SK-N-MC (cell line): Measurements from ENCODE around the gene LTBP1.

Experiments
- DNase-seq: peaks from one replicate; pipeline ENCODE4 v3.0.0-alpha.2; 2011; ENCODE audit warnings: low read depth, low spot score
- H3K27ac ChIP-seq: fragments of 200-600 bp; sonication (generic); 2 replicates; pipeline ENCODE4 v1.5.1; 2016; ENCODE audit warnings: mixed run types
- H3K36me3 ChIP-seq: fragments of 200-600 bp; sonication (generic); 2 replicates; pipeline ENCODE4 v1.6.1; 2017; ENCODE audit warnings: antibody characterized with exemption, low read length, mixed read lengths; ENCODE audit not compliant: insufficient read depth
- H3K4me3 ChIP-seq: fragments of 200-600 bp; sonication (generic); 2 replicates; pipeline ENCODE4 v1.5.1; 2016
- H3K9ac ChIP-seq: fragments of 200-600 bp; sonication (generic); 2 replicates; pipeline ENCODE4 v1.8.0; 2017; ENCODE audit warnings: mixed run types, mixed read lengths; ENCODE audit not compliant: insufficient read length
- H3K9me3 ChIP-seq: fragments of 200-600 bp; sonication (generic); 2 replicates; pipeline ENCODE4 v1.6.1; 2017; ENCODE audit warnings: low read depth, mild to moderate bottlenecking, antibody characterized with exemption, low read length, moderate library complexity, mixed read lengths
- EZH2 ChIP-seq: fragments of 200-600 bp; sonication (generic); IDR thresholded peaks from one replicate; pipeline ENCODE4 v1.6.1; 2017; ENCODE audit warnings: antibody characterized with exemption
- FOXP2 ChIP-seq: optimal IDR thresholded peaks from 2 replicates; pipeline ENCODE3; 2011; ENCODE audit warnings: mild to moderate bottlenecking, moderate library complexity; ENCODE audit not compliant: insufficient read depth; ENCODE audit errors: extremely low read length, control extremely low read depth
- POLR2AphosphoS5 ChIP-seq: IDR thresholded peaks from 2 replicates; pipeline ENCODE4 v1.6.1; 2012; ENCODE audit warnings: mild to moderate bottlenecking, low read depth, low read length, borderline replicate concordance

Gene LTBP1

DNA sequence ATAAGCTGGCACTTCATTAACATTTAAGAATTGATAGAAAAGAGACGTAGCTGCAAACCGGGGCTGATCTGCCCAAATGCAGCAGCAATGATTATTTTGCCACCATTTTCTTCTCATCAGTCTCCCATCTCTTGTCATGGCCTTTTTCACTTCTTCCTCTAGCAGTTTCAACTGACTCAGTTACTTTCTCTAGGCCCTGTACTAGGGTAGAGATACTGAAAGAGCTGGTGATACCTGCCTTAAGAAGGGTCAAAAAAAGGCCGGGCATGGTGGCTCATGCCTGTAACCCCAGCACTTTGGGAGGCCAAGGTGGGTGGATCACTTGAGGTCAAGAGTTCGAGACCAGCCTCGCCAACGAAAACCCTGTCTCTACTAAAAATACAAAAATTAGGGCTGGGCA is 127.4 kb downstream of the LTBP1 start:
- DNase-seq, result no peak
- TF ChIP-seq POLR2AphosphoS5 (no peak), FOXP2 (no peak), EZH2 (no peak)
- no peak overlapping the region for H3K27ac ChIP-seq
- no peaks in the 10 kb centered on the region for H3K36me3 ChIP-seq
- no peaks in the 10 kb centered on the region for H3K9me3 ChIP-seq
- H3K4me3 ChIP-seq, result no peak overlapping the region
- no peak overlapping the region for H3K9ac ChIP-seq

DNA sequence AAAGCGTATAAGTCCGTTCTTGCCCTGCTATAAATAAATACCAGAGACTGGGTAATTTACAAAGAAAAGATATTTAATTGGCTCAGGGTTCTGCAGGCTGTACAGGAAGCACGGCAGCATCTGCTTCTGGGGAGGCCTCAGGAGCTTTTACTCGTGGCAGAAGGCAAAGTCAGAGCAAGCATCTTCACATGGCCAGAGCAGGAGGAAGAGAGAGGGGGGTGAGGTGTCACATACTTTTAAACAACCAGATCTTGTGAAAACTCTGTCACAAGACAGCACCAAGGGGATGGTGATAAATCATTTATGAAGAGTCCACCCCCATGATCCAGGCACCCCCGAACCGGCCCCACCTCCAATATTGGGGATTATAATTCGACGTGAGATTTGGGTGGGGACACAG is 130.6 kb downstream of the LTBP1 start:
- Histone ChIP-seq H3K4me3 (no peak overlapping the region), H3K9me3 (no peaks in the 10 kb centered on the region), H3K9ac (no peak overlapping the region), H3K36me3 (no peaks in the 10 kb centered on the region), H3K27ac (no peak overlapping the region)
- DNase-seq, result no peak
- no peak for TF ChIP-seq FOXP2
- no peak for TF ChIP-seq EZH2
- no peak for TF ChIP-seq POLR2AphosphoS5

DNA sequence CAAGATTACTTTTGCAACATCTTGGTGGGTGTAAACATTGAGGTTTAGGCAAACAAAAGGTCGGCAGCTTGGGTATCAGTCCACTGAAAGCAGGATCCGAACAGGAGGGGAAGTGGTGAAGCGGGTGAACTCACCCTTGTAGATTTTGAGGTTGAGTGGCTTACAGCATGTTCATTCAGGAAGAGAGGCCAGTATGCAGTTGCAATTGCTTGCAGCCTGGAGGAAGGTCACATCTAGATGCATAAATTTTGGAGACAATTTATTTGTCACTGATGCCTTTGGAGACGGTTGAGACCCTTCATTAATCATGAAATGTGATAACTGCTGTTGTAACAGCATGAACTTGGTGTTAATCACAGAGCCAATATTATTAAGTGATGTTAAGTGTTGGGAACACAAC is 131.1 kb downstream of the LTBP1 start:
- TF ChIP-seq FOXP2 (no peak), EZH2 (no peak), POLR2AphosphoS5 (no peak)

DNA sequence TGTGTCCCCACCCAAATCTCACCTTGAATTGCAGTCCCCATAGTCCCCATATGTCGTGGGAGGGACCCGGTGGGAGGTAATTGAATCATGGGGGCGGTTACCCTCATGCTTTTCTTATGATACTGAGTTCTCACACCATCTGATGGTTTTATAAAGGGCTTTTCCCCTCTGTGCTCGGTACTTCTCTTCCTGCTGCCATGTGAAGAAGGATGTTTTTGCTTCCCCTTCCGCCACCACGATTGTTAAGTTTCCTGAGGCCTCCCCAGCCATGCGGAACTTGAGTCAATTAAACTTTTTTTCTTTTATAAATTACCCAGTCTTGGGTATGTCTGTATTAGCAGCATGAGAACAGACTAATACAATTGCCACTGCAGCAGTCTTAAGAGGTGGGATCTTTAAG is 134.9 kb downstream of the LTBP1 start:
- no peak for TF ChIP-seq EZH2
- no peak for TF ChIP-seq POLR2AphosphoS5
- no peak for TF ChIP-seq FOXP2
- Histone ChIP-seq H3K36me3 (no peaks in the 10 kb centered on the region), H3K27ac (no peak overlapping the region), H3K9ac (no peak overlapping the region), H3K9me3 (no peaks in the 10 kb centered on the region), H3K4me3 (no peak overlapping the region)
- DNase-seq, result no peak

More for the DNA sequence above, 131.1 kb downstream of the LTBP1 start:
- no peak overlapping the region for H3K9ac ChIP-seq
- H3K9me3 ChIP-seq, result no peaks in the 10 kb centered on the region
- H3K4me3 ChIP-seq, result no peak overlapping the region
- H3K27ac ChIP-seq, result no peak overlapping the region
- no peak for DNase-seq
- H3K36me3 ChIP-seq, result no peaks in the 10 kb centered on the region

DNA sequence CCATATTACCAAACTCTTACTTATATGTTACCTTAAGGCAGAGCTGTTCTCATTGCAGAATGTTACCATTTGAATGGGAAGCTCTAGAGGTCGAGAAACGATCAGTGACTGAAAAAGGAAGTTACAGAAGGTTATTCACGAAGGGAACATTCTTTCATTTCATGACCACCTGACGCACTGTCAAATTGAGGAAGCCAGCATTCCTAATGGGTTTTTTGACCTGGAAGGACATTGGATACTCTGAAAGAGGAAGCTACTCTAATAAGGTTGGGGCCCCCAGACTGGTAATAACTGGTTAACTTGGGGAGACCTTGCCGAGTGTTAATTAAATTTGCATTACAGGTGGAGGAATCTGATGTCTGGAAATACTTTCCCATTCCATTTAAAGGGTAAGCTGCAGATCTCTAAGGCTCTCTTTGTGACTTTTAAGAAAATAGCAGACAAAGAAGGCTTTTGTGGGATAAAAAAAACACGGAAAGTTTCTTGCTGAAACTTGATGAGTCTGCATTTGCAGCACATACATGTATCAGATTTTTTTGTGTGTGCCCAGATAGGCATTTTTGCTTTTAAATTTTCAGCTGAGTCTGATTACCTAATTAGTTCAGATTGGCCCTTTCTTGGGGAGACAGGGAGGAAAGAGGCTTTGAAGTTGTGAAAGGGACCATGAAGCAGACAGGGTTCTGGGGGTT is 137.1 kb downstream of the LTBP1 start:
- H3K9ac ChIP-seq, result no peak overlapping the region
- no peaks in the 10 kb centered on the region for H3K36me3 ChIP-seq
- H3K27ac ChIP-seq, result no peak overlapping the region
- DNase-seq, result no peak
- no peak overlapping the region for H3K4me3 ChIP-seq
- TF ChIP-seq POLR2AphosphoS5 (no peak), EZH2 (no peak), FOXP2 (no peak)
- H3K9me3 ChIP-seq, result no peaks in the 10 kb centered on the region

DNA sequence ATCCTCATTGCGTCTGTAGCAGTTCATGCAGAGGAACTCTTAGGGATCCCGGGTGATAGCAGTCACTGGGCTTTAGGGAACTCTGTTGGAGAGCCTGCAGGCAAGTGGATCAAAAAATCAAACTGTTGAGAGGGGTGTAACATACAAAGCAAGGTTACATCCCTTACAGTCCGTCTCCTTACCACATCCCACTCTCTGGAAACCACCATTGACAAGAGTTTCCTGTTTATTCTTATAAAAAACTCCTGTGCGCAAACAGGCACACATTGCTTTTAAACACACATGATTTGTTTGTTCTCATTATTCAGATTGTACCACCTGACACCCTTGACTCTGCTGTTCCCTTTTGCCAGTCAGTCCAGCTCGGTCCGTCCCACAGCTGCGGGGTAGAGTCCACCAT is 137.7 kb downstream of the LTBP1 start:
- no peak overlapping the region for H3K4me3 ChIP-seq
- no peaks in the 10 kb centered on the region for H3K36me3 ChIP-seq
- no peak for DNase-seq
- H3K27ac ChIP-seq, result no peak overlapping the region
- no peak for TF ChIP-seq FOXP2
- TF ChIP-seq POLR2AphosphoS5, result no peak
- TF ChIP-seq EZH2, result no peak
- H3K9ac ChIP-seq, result no peak overlapping the region
- no peaks in the 10 kb centered on the region for H3K9me3 ChIP-seq

DNA sequence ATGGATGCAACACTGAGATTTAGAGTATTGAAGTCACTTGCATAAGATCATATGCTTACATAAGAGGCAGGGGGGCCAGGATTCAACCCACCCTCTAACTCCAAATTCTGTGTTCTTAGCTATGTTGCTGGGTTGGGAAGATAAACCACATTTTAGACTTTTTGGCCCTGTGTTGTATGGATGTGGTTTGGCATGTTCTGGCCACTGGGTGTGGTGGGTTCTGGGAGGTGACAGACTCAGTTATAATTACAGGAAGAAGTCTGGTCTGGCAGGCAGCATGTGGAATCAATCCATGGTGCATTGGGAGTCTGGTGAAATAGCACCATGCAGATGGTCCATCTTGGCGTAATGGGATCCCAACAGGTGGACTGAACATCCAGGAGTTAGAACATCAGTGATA is 138.9 kb downstream of the LTBP1 start:
- Histone ChIP-seq H3K9me3 (no peaks in the 10 kb centered on the region), H3K4me3 (no peak overlapping the region), H3K27ac (no peak overlapping the region), H3K9ac (no peak overlapping the region), H3K36me3 (no peaks in the 10 kb centered on the region)
- TF ChIP-seq EZH2 (no peak), POLR2AphosphoS5 (no peak), FOXP2 (no peak)
- DNase-seq, result no peak

DNA sequence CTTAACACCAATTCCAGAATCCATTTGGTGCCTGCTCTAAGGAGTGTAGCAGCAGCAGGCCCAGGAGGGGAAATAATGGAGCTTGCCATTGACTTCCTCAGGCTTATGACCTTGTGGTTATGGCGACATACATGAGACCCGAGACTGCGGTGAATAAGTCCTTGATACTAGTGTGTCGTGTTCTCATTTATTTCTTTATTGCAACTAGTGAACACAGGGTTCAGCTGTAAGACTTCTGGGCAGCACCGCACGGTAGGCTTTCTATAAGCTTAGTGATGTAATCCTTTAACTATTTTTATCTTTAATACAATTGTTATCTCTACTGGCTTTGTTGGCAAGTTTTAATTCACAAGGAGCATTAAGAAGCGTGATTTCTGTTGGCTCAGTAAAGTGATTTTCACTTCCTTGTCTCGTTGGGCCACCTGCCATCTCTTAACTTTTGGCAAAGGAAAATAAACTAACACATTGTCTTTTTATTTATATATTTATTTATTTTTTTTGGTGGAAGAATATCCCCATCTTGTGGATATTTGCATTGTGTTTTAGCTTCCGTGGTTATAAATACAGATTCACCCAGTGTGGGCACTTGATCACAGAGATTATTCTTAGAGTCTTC is 139.8 kb downstream of the LTBP1 start:
- no peak for DNase-seq
- no peaks in the 10 kb centered on the region for H3K9me3 ChIP-seq
- TF ChIP-seq FOXP2 (no peak), POLR2AphosphoS5 (no peak), EZH2 (no peak)
- no peak overlapping the region for H3K4me3 ChIP-seq
- H3K9ac ChIP-seq, result no peak overlapping the region
- H3K36me3 ChIP-seq, result no peaks in the 10 kb centered on the region
- H3K27ac ChIP-seq, result no peak overlapping the region

DNA sequence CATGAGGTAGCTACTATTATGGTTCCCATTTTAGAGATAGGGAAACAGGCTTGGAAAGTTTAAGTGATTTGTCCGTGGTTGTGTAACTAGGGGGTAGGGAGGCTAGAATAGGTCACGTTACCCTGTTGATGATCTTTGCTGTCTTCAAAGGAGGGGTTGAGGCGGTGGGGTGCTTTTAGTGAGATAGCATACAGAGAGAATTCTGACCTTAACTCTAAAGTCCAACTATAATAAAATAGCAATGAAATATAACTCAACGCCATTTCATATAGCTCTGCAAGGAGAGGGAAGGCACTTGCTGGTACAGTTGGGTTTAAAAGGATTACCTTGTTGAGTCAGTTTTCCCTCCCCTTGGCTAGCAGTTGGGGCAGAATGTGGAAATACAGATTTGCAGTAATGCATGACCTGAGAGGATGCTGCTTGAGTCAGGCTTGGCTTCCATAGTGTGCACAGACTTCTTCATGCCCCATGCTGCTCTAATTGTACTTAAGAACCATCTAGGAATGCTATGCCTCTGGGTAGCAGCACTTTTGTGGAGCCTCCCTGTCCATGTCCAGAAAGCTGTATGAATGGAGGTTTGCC is 143.9 kb downstream of the LTBP1 start:
- H3K9me3 ChIP-seq, result no peaks in the 10 kb centered on the region
- DNase-seq, result no peak
- no peak overlapping the region for H3K27ac ChIP-seq
- no peak overlapping the region for H3K9ac ChIP-seq
- H3K36me3 ChIP-seq, result no peaks in the 10 kb centered on the region
- TF ChIP-seq EZH2 (no peak), POLR2AphosphoS5 (no peak)
- no peak overlapping the region for H3K4me3 ChIP-seq
